ENCODE data around the gene HACD3. TPM values are rescaled to one million over a fixed set of nuclear protein-coding genes. Genes with fewer than 3 reads are reported as not detected.
"Not testable (repeated sequence)": the region's sequence is repeated elsewhere in the genome, so short reads cannot be mapped to it uniquely, and the experiment has no call there.

The HACD3 gene
- total RNA-seq, 1 donor from 2014 or later = 107 TPM

DNA sequence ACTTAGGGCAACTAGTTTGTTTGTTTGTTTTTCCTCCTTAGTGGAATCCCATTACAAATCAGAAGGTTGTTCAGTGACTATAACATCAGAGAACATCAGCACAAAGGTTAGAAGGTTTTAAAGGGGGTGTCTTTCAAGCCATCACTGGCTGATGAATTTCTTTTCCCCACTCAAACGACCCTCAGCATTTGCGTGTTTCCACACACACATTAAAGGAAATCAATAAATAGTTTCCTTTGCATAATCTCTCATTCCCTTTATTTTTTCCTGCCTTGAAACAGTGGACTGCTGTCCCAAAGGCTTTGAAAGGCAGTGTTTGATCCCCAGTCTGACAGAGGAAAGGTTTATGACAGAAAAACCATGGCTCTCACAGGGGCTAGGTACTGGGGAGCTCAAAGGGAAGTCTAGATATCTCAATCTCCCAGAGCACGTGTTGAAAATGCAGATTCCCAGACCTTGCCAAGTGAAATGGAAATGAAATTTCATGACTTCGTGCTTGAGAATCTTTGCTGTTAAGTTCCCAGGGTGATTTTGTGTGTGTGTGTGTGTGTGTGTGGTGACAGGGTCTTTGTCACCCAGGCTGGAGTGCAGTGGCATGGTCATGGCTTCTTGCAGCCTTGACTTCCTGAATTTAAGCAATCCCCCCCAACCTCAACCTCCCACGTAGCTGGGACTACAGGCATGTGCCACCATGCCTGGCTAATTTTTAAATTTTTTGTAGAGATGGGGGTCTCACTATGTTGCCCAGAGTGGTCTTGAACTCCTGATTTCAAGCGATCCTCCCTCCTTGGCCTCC is 82.9 kb downstream of the HACD3 start:
- H3K36me3 Mint-ChIP-seq (ENCODE audit: low read depth, unreplicated experiment) = no peaks in the 10 kb centered on the region
- TF ChIP-seq, protein P1, sequence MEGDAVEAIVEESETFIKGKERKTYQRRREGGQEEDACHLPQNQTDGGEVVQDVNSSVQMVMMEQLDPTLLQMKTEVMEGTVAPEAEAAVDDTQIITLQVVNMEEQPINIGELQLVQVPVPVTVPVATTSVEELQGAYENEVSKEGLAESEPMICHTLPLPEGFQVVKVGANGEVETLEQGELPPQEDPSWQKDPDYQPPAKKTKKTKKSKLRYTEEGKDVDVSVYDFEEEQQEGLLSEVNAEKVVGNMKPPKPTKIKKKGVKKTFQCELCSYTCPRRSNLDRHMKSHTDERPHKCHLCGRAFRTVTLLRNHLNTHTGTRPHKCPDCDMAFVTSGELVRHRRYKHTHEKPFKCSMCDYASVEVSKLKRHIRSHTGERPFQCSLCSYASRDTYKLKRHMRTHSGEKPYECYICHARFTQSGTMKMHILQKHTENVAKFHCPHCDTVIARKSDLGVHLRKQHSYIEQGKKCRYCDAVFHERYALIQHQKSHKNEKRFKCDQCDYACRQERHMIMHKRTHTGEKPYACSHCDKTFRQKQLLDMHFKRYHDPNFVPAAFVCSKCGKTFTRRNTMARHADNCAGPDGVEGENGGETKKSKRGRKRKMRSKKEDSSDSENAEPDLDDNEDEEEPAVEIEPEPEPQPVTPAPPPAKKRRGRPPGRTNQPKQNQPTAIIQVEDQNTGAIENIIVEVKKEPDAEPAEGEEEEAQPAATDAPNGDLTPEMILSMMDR (IDR thresholded peaks at IDR 0.05; ENCODE audit: unreplicated experiment) = no peak
- H3K27me3 Mint-ChIP-seq (ENCODE audit: unreplicated experiment) = peaks cover 7% of the 10 kb centered on the region
- no peak overlapping the region for H3K4me3 Mint-ChIP-seq (ENCODE audit: unreplicated experiment)
- H3K27ac Mint-ChIP-seq (ENCODE audit: unreplicated experiment) = peak overlapping the region; percentile 4
- peaks cover 42% of the 10 kb centered on the region for H3K4me1 Mint-ChIP-seq (ENCODE audit: unreplicated experiment)
- no peak for DNase-seq (ENCODE audit: low spot score)
- H3K9me3 Mint-ChIP-seq (ENCODE audit: unreplicated experiment) = no peaks in the 10 kb centered on the region

DNA sequence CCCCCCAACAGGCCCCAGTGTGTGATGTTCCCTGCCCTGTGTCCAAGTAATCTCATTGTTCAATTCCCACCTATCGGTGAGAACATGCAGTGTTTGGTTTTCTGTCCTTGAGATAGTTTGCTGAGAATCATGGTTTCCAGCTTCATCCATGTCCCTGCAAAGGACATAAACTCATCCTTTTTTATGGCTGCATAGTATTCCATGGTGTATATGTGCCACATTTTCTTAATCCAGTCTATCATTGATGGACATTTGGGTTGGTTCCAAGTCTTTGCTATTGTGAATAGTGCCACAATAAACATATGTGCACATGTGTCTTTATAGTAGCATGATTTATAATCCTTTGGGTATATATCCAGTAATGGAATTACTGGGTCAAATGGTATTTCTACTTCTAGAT is 85.6 kb downstream of the HACD3 start:
- not testable (repeated sequence) for H3K4me3 Mint-ChIP-seq (ENCODE audit: unreplicated experiment); H3K9me3 Mint-ChIP-seq (ENCODE audit: unreplicated experiment); DNase-seq (ENCODE audit: low spot score); H3K27me3 Mint-ChIP-seq (ENCODE audit: unreplicated experiment); H3K36me3 Mint-ChIP-seq (ENCODE audit: low read depth, unreplicated experiment); H3K27ac Mint-ChIP-seq (ENCODE audit: unreplicated experiment)
- peaks cover 45% of the 10 kb centered on the region for H3K4me1 Mint-ChIP-seq (ENCODE audit: unreplicated experiment)

DNA sequence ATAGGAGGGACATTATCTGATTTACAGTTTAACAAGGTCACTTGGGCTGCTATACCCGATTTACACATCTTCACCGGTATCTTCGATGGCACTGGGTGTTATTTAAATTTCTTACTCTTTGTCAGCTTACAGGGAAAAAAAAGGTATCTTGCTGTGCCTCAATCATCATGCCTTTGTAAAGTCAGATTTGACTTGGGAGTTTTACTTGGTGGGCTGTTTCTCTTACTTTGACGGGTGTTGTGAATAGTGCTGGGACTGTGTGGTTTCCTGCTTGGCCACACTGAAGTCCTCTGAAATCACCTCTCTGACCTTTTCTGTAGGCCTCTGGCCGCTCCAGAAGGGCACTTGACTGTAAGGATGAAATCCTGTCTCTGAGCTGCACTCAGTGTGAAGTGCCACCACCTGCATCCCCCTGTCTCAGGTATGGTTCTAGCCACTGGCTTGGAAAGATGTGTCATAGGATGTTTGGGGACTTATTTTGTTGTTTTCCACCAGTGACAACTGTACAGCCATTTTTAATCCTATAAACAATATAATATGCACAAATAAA is 88.4 kb downstream of the HACD3 start:
- no peak for DNase-seq (ENCODE audit: low spot score)
- Mint-ChIP-seq H3K4me3 (ENCODE audit: unreplicated experiment) (peak overlapping the region; percentile 39), H3K27me3 (ENCODE audit: unreplicated experiment) (no peaks in the 10 kb centered on the region), H3K27ac (ENCODE audit: unreplicated experiment) (no peak overlapping the region), H3K9me3 (ENCODE audit: unreplicated experiment) (no peaks in the 10 kb centered on the region), H3K36me3 (ENCODE audit: low read depth, unreplicated experiment) (no peaks in the 10 kb centered on the region), H3K4me1 (ENCODE audit: unreplicated experiment) (peaks cover 23% of the 10 kb centered on the region)
- TF ChIP-seq, protein P1 (IDR thresholded peaks at IDR 0.05; ENCODE audit: unreplicated experiment) = no peak

DNA sequence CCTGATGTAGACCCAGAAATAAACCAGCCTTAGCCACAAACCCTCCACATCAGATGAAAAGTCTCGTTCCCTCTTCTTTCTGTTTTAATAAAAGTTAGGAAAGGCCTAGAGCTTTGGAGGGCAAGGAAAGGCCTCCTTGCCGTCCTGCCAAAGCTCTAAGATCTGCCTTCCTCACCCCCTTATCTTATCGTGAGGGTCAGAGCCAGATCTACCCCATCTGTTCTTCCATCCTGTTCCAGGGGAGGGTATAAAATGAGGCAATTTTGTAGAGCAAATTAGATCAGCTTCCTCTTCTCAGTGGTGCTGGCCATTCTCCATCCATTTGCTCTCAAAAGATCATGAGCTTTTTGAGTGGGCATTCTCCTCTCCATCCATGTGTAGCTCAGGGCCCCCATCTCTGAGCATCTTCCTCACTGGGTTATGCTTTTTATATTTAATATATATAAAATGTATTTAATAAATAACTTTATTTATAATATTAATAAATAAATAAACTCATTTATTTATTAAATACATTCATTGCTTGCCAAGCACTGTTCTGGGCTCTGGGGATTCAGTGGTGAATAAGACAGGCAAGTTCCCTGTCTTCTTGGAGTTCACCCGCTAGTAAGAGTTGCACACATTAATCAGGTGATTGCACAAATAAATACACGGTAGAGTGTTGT is 89.5 kb downstream of the HACD3 start:
- Mint-ChIP-seq H3K27me3 (ENCODE audit: unreplicated experiment) (peaks cover 1% of the 10 kb centered on the region), H3K27ac (ENCODE audit: unreplicated experiment) (no peak overlapping the region), H3K4me1 (ENCODE audit: unreplicated experiment) (peaks cover 20% of the 10 kb centered on the region), H3K9me3 (ENCODE audit: unreplicated experiment) (no peaks in the 10 kb centered on the region), H3K4me3 (ENCODE audit: unreplicated experiment) (no peak overlapping the region), H3K36me3 (ENCODE audit: low read depth, unreplicated experiment) (peaks cover 10% of the 10 kb centered on the region)
- TF ChIP-seq, protein P1 (IDR thresholded peaks at IDR 0.05; ENCODE audit: unreplicated experiment) = no peak
- no peak for DNase-seq (ENCODE audit: low spot score)

DNA sequence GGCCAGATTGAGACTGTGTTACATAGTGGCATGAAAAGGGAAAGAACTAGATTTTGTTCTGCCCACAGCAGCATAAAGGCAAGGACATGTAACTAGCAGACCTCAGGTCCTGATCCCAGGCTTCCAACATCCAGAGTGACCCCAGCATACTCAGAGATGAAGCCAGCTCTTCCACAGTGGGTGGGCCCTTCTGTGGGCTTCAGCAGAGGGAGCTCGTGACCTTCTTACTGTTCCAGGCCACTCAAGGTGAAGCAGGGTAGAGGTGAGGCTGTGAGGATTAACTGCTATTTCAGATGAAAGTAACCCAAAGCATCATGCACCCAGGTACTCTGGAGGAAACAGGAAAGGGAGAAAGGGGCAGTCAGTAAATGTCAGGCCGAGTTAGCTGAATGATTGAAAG is 90.6 kb downstream of the HACD3 start:
- TF ChIP-seq, protein P1 (IDR thresholded peaks at IDR 0.05; ENCODE audit: unreplicated experiment) = no peak
- no peak for DNase-seq (ENCODE audit: low spot score)
- Mint-ChIP-seq H3K27me3 (ENCODE audit: unreplicated experiment) (peaks cover 1% of the 10 kb centered on the region), H3K4me3 (ENCODE audit: unreplicated experiment) (no peak overlapping the region), H3K36me3 (ENCODE audit: low read depth, unreplicated experiment) (peaks cover 20% of the 10 kb centered on the region), H3K4me1 (ENCODE audit: unreplicated experiment) (peaks cover 20% of the 10 kb centered on the region), H3K27ac (ENCODE audit: unreplicated experiment) (no peak overlapping the region), H3K9me3 (ENCODE audit: unreplicated experiment) (no peaks in the 10 kb centered on the region)

All from endothelial cell (in vitro differentiated cells).